GM18873 (cell line): ENCODE results near the gene UBXN11.

Experiments used
- ATAC-seq: cut with Tn5 transposase; IDR thresholded peaks from one replicate; pipeline ENCODE4 v1.9.1; 2021; ENCODE audit warnings: mild to moderate bottlenecking, moderate library complexity, moderate number of reproducible peaks; ENCODE audit not compliant: unreplicated experiment, low FRiP score

UBXN11 gene, protein sequence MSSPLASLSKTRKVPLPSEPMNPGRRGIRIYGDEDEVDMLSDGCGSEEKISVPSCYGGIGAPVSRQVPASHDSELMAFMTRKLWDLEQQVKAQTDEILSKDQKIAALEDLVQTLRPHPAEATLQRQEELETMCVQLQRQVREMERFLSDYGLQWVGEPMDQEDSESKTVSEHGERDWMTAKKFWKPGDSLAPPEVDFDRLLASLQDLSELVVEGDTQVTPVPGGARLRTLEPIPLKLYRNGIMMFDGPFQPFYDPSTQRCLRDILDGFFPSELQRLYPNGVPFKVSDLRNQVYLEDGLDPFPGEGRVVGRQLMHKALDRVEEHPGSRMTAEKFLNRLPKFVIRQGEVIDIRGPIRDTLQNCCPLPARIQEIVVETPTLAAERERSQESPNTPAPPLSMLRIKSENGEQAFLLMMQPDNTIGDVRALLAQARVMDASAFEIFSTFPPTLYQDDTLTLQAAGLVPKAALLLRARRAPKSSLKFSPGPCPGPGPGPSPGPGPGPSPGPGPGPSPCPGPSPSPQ

DNA sequence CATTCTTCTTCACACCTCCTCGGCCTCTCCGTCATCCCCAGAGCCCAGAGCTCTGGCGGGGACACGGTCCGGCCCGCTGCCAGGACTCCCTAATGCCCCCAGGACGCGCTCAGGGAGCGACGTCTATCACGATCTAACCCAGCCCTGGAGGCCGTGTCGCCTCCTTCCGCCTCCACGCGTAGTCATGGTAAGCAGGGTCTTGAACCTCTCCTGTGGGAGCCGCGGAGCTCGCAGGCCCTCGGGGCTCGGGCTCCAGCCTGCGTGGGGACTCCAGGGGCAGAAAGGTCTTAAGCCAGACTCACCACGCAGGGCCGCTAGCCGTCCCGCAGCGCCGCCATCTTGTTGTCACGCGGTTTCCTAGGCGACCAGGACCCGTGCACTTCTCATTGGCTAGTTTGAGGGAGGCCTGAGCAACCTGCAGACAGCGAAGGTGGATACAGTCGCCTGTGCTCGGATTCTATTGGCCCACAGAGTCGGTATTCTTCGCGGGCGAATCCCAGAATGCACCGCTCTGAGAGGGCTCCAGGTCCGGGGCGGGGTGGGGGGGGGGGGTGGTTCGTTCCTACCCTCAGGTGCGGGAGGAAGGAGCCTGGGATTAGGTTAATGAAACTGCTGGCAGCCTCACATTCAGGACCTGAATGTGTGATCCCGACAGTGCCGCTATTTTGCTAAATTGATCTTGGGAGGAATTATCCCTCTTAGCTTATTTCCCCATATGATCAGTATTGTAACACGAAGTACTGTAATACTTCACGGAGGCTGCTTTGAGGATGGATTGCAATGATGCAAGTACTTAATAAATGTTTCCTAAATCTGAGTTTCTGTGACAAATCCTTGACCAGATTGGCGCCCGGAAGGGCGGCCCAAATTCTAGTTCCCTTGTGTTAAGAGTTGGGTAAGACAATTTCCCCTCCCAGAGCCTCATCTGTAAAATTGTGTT, at the start of gene UBXN11:
Gene UBXN11, minus strand, starts transcription at position 347 of the 940 bp plus-strand sequence. CDS start 3,753 bp downstream, outside the sequence.
- ATAC-seq, result peak; percentile 94

DNA sequence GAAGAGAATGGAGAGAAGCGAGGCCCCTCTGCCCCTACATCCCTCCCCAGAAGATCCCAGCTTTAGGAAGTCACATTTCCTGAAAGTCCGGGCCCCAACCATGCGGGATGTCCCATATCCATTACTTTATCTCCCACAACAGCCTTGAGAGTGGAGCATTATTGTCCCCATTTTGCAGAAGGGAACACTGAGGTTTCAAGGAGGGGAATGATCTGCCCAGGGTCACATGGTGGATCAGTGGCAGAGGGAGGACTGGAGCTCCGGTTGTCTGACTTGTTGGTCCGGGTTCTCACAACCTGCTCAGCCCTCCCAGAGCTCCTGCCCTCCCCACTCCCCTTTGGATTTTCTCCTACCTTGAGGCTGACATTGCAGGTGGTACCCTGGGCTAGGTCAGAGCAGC, 49.7 kb upstream of the UBXN11 start:
- no peak for ATAC-seq

DNA sequence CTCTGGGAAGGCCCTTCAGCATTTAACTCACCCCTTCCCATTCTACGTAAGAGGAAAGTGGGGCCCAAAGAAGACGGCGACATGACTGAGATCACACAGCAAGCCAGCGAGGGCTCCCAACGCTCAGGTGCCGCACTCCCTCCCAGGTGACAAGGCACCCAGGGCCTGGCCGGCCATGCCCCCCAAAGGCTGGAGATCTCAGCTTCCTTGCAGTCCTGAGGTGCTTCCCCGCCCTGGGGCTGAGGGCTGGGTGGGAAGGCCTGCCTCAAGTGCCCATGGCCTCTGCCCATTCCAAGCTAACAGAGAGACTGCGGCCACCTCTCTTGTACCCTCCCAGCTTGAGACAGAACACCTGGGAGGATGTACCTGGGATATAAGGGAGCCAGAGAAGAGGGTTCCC, 48.5 kb upstream of the UBXN11 start:
- ATAC-seq, result no peak

DNA sequence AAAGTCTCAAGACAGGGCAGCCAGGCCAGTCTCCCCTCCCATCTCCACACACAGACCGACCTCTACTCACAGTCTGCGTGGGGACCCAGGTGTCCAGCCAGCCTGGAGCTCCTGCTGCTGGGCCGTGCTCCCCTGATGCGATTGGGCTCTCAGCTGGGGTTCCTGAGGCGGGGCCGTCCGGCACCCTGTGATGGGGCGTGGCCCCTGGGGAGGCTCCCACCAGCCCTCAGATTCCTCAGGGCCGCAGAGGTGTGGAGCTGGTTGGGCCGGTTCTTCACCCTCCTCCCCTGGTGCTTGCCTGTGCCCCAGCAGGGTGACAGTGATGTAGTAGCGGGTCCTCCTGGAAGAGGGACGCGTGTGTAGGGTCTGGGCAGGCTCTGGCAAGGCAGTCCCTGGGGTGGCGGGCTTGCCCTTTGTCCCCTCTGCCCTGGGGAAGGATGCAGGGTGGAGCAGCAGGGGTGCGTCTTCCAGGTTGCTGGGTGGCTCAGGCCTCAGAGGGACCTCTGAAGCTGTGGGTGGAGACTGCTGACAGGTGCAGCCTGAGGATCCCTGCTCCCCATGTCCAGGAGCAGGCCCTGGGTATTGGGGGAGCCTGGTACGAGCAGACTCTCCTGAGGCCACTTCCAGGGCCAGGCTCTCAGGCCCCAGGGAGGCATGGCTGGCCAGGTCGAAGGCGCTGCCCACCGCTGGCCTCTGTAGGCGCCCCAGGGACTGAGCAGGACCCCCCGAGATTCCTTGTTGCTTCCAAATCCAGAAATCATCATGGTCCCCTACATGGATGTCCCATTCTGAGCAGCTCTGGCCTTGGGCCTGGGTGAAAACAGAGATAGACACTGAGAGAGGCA, 47.8 kb upstream of the UBXN11 start, which contains the start of gene CRYBG2:
Gene CRYBG2, minus strand, starts transcription at position 155 of the 845 bp plus-strand sequence. CDS start 7,473 bp downstream, outside the sequence.
- ATAC-seq, result no peak

DNA sequence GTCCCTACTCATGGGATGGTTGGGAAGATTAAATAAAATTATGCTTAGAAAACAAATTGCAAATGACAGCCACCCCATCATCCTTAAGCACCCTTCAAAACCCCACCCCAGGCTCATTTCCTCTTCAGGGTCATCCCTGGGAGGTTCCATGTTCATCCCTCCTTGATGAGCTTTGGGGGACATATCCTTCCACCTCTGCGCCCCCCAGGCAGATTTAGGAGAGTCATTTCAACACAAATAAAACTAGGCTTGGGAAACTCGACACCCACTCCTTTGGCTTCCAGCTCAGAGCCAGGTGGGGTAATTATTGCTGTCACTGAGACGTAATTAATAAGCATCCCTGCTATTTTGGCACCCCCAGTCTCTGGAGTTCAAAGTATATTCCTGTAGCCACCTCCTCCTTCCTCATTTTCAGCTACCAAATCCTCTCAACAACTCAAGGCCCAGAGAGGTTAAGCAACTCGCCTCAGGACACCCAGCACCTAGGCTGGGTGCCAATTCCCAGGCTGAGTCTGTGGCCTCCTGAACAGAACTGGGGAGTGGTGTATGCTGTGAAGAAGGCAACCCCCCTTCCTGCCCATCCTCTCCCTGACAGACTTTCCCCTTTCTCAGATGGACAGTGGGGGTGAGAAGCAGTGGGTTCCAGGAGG, 46.9 kb upstream of the UBXN11 start:
- no peak for ATAC-seq

DNA sequence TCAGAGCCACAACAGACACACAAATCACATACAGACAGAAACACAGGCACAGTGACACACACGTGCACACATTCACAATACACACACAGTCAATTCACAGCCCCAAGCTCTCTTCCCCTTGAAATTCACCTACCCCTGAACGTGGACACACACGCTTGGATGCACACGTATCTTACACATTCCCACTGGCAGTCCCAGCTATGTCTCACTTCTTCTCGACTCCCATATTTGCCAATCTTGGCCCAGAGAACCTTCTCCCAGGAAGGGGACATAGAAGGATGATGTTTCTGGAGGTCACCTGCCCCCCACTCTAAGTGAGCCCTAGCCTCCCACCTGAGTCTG, 45.9 kb upstream of the UBXN11 start:
- ATAC-seq, result no peak

DNA sequence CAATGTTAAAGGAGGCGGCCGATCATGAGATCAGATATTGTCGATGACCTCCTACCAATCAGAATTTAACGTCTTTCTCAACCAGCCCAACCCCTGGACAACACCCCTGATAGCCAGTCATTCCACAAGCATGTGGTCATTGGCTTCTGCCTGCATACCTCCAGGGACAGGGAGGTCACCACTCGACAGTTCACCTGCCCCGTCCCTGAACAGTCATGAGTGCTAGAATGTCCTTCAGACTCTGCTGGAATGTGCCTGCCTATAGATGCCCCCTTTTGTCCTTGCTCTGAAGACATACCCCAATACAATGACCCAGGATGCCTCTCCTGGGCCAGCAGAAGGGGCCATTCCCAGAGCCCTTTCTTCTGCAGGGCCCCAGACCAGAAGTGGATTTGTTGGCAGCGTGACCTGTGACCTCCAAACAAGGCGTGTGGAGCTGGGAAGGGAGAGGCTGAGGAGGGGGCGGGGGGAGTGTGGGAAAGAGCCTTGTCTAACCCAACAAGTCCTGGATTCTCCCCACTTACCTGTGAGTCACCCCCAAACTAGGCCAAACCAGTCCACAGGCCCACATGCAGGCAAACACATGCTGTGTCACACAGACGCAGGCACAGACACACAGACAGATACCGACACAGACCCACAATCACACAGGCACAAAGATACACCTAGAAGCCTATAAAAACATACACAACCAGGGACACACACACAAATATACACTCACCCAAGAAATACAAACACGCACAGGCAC, 45.3 kb upstream of the UBXN11 start:
- ATAC-seq, result no peak

DNA sequence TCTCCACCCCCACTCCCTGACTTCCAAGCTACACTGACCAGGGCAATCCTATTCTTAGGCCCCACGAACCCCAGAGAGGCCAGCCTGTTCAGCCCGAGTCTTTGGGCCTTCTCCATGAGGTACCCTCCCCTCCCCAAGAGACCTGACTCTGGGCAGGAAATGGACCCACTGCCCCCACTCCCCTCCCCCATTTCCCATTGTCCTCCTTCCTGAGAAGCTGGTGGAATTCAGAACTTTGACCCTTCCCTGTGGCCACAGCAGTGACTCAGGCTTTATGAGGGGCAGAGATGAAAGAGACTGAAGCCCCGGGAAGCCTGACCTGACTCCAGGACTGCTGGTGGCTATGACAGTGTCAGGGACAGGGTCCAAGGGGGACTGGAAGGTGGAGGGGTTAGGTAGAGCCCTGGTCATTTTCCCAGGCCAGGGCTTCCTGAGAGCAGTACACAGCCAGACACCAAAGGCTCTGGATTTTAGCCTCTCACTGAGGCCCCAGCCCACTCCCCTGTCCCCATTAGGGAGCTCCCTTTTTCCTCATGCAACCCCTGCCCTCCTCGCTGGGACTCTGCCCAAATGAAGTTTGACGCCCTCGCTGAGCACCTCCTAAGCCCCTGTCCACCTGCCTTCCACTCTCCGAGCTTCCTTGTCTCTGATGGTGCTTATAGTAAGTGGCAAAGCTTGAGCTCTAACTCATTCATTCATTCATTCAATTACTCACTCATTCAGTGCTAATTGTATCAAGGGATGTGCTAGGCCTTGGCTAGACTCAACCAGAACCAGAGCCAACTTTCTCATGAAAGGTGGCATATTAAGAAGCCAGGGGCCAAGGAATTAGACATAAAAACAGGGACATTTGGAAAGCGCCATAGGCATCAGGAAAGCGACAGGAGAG, 44.5 kb upstream of the UBXN11 start:
- no peak for ATAC-seq

DNA sequence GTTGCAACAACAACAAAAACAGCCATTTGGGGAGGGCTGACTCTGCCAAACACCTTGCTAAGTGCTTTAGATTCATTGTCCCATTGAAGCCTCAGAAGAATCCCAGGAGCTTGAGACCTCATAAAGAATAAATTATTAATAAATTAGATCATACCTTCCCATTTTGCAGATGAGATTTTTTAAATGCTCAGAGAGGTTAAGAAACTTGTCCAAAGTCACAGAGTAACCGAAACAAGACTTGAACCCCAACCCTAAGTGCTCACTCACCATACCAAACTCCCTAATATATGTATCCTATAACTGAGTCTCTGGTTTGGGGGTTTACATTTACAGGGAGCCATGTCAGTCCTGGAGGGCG, 43.9 kb upstream of the UBXN11 start:
- no peak for ATAC-seq

DNA sequence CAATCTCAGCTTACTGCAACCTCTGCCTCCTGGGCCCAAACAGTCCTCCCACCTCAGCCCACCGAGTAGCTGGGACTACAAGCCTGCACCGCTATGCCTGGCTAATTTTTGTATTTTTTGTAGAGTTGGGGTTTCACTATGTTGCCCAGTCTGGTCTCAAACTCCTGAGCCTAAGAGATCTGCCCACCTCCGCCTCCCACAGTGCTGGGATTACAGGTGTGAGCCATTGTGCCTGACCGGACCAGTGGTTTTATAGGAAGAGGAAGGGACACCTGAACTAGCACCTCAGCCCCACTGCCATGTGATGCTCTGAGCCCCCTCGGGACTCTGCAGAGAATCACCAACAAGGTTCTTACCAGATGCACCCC, 43.4 kb upstream of the UBXN11 start:
- no peak for ATAC-seq

DNA sequence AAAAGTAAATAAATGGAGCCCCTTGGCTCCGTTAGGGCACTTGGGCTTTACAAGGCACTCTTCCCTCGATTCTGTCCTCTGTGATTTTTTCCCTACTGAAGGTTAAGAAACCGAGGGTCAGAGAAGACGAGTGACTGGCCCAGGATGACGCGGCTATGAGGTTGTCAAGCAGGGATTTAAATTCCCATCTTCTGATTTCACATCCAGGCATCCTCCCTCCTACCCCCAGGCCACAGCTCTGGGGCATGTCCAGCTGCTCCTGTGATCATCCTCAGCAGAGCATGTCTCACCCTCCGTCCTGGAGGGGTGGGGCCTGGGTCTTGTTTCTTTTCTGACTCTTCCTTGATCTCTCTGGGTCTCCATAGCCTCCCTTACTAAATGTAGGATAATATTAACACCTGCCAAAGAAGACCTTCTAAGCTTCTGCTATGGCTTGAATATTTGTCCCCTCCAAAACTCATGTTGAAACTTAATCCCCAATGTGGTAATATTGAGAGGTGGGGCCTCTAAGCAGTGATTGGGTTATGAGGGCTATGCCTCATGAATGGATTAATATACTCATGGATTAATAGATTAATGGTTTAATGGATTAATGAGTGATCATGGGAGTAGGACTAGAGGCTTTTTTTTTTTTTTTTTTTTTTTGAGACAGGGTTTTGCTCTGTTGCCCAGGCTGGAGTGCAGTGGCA, 42.9 kb upstream of the UBXN11 start:
- no peak for ATAC-seq

DNA sequence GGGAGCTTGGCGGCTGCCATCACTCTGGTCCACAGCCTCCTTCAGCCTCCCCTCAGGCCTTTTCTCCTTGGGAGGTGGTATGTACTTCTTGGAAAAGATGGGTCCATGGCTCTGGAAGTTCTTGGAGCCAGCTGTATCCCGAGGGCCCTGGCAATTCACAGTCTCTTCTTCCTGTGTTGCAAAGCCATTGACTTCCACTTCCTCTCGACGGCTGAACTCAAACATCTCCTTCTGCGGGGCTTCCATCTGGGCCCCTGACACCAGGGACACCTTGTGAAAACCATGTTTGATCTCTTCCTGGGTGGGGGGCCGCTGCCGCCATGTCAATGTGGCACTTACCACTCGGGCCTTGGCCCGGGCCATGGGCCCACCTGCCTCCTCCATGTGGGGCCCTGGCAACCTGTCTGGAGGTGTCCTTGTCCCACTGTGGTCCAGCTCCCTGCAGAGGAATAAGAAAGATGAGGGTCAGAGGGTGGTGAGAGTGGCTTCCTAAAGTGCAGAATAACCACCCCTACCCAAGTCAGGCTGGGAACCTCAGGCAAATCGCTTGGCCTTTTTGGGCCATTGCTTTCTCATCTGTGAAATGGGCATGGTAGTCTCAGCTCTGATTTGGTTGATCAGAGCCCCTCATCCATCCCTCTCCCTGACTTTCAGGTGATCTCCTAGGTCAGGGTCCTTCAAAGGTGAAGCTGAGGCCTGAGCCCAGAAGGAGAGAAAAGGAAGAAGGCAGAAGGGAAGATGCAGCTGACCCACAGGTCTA, 40.0 kb upstream of the UBXN11 start:
- no peak for ATAC-seq

DNA sequence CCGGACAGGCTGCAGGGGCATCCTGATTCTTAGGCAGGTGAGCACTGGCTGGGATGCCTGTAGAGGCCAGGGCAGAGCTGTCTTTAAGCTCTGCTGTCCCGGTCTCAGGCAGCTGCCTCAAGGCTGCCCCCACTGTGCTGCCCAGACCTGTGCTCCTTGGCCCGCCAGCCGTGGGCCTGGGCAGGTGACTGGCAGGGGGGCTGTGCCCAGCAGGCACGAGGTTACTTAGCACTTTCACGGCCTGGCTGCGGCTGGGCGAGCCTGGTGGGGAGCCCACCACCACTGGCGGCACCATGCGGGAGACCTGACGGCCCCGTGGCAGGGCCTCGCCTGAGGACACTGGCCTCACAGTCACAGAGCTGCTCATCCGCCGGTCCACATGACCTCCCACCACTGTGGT, 39.3 kb upstream of the UBXN11 start:
- ATAC-seq, result no peak

DNA sequence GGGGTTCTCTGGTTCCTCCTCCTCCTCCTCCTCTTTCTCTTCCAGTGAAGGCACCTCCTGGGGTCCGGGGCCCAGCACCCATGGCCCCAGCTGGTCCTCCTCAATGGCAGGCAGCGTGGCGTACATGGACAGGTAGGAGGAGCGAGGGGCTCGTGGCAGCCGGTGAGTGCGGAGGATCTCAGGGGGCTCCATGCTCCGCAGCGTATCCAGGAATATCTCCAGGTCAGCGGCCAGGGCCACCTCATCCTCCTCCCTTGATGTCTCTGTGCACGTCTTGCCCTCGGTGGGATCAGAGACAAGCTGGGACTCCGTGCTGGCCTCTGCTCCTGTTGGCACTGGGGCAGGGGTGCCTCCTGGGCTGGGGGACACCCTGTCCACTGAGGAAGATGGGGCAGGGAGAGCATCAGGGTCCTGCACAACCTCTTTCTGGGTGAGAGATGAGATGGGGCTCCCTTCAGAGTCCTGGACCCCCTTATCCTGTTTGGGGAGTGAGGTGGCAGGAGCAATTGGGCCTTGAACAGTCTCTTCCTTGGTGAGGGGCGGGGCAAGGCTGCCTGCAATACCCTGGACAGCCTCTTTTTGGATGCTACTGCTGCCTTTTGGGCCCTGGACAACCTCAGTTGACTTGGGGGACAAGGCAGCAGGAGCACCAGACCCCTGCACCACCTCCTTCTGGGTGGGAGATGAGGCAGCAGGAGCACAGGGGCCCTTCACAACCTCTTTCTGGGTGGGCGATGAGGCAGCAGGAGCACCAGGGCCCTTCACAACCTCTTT, 37.9 kb upstream of the UBXN11 start:
- ATAC-seq, result no peak

DNA sequence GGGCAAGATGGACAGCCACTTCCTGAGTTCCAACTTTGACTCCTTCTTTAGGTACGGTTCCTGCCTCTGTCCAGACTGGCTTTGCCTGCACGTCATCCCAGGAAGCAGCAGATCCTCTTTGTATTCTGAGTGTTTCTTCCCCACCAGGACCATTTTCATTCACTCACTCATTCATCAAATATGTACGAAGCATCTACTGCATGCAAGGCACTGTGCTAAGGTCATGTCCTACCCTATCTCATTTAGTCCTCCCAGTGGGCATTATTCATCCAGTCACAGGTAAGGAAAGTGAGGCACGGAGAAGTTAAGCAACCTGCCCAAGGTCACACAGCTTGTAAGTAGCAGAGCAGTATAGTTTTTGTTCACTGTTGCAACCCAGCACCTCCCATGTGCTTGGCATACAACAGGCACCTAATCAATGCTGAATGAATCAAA, 33.6 kb upstream of the UBXN11 start:
- no peak for ATAC-seq

DNA sequence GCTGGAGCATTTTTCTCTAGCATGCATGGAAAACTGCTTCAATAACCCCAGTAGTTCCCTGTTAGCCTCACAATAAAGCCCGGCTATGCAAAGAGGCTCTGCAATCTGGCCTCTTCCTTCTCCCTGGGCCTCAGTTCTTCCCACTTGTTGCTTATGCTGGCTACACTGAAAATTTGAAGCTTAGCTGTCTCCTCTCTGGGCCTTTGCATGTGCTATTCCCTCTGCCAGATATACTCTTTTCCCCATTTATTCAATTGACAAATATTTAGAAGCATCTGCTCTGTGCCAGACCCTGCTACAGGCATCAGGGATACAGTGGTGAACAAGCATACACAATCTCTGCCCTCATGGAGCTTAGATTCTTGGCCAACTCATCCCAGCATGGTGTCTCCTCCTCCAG, 32.2 kb upstream of the UBXN11 start:
- no peak for ATAC-seq
